ENCODE results near the gene ARHGAP8.

DNA sequence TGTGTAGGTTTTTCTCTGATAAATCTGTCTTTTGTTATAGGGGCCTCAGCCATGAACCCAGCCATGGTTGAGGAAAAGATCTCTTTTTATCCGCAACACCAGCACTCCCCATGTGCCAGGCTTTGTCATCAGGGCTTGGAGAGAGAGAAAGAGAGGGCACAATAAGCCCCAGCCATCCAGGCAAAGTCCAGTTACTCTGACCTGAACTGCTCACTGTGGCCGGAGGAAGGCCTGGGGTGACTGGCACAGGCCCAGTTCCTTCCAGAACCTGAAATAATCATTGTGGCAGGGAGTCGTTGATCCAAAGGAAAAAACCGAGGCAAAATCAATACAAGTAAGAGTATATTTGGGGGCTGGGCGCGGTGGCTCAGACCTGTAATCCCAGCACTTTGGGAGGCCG lies 3.9 kb upstream of the ARHGAP8 start:
- TF ChIP-seq, protein P1, sequence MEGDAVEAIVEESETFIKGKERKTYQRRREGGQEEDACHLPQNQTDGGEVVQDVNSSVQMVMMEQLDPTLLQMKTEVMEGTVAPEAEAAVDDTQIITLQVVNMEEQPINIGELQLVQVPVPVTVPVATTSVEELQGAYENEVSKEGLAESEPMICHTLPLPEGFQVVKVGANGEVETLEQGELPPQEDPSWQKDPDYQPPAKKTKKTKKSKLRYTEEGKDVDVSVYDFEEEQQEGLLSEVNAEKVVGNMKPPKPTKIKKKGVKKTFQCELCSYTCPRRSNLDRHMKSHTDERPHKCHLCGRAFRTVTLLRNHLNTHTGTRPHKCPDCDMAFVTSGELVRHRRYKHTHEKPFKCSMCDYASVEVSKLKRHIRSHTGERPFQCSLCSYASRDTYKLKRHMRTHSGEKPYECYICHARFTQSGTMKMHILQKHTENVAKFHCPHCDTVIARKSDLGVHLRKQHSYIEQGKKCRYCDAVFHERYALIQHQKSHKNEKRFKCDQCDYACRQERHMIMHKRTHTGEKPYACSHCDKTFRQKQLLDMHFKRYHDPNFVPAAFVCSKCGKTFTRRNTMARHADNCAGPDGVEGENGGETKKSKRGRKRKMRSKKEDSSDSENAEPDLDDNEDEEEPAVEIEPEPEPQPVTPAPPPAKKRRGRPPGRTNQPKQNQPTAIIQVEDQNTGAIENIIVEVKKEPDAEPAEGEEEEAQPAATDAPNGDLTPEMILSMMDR (IDR thresholded peaks at IDR 0.05; ENCODE audit: low read depth, low read length), result no peak
- TF ChIP-seq MYC (IDR thresholded peaks at IDR 0.05; ENCODE audit: low read depth, low read length) (no peak), POLR2A (IDR thresholded peaks at IDR 0.05; ENCODE audit: extremely low read depth, insufficient read length) (no peak)
